ENCODE data around the gene DENND1A. TPM values are rescaled to one million over a fixed set of nuclear protein-coding genes. Genes with fewer than 3 reads are reported as not detected.

DENND1A gene
- total RNA-seq, 2 donors from 2014 or later = 18.9 to 26.8 TPM

DNA sequence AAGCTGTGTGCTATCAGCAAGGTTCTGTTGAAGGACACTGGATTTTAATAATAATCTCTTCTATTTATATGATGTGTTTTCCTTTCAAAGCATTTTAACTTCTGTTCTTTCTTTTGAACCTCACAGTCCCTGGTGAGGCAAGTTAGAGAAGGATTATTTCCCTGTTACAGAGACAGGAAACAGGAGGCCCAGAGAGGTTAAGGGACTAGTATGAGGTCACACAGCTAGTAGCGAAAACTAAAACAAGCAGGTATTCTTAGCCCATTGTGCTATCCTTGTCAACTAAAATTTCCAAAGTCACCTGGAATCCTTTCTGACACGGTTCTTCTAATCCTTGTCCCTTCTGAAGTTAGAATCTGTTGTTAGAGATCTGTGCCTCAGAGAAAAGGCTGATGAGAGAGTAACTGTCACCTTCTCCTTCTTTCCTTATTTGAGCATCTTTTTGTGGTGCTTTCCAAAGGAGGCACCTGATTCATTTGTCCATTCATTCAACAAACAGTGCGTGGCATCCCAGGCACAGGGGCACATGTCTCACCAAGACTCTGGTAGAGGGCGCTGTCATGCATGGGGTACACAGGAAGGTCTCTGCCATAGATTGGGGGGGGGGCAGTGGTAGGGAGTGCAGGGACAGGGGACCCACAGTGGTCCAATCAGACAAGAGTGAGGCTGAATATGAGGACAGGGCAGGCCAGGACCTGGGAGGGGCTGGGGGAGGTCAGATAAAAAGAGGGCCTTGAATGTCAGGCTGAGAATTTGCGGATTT, 512.5 kb downstream of the DENND1A start:
- no peaks in the 10 kb centered on the region for H3K9me3 ChIP-seq
- TF ChIP-seq POLR2AphosphoS5 (IDR thresholded peaks at IDR 0.05) = no peak
- TF ChIP-seq POLR2A (IDR thresholded peaks at IDR 0.05) = no peak
- TF ChIP-seq, protein P1, sequence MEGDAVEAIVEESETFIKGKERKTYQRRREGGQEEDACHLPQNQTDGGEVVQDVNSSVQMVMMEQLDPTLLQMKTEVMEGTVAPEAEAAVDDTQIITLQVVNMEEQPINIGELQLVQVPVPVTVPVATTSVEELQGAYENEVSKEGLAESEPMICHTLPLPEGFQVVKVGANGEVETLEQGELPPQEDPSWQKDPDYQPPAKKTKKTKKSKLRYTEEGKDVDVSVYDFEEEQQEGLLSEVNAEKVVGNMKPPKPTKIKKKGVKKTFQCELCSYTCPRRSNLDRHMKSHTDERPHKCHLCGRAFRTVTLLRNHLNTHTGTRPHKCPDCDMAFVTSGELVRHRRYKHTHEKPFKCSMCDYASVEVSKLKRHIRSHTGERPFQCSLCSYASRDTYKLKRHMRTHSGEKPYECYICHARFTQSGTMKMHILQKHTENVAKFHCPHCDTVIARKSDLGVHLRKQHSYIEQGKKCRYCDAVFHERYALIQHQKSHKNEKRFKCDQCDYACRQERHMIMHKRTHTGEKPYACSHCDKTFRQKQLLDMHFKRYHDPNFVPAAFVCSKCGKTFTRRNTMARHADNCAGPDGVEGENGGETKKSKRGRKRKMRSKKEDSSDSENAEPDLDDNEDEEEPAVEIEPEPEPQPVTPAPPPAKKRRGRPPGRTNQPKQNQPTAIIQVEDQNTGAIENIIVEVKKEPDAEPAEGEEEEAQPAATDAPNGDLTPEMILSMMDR (IDR thresholded peaks at IDR 0.05) = no peak
- intact Hi-C loops (cut with DNase I) = no loop called here
- H3K27ac ChIP-seq = no peak overlapping the region
- H3K36me3 ChIP-seq = no peaks in the 10 kb centered on the region
- no peak for DNase-seq (ENCODE audit: low spot score)
- H3K4me3 ChIP-seq = no peak overlapping the region
- WGBS = 96% methylated on average over 5 of the region's 5 CpGs
- no peaks in the 10 kb centered on the region for H3K4me1 ChIP-seq (replicated peaks)
- H3K27me3 ChIP-seq (replicated peaks; ENCODE audit: insufficient read depth) = no peaks in the 10 kb centered on the region

DNA sequence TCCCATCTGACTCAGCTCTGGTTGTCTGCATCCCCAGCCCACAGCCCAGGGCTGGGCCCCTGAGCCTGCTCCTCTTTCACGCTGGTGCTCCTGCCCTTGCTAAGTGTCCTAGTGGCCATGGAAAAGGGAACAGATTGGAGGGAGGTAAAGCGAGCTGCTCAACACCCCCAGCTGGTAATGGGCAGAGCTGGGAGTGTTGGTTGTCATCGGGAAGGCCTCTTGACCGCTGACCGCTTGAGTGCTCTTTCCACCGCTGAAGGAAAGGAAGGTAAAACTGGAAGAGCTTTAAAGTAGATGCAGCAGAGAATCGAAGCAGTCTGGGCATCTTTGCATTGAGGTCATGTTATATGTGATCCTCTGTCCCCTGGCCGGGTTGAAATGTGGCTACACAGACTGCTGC, 513.8 kb downstream of the DENND1A start:
- WGBS = 84% methylated on average over 8 of the region's 8 CpGs
- Histone ChIP-seq H3K9me3 (no peaks in the 10 kb centered on the region), H3K27me3 (replicated peaks; ENCODE audit: insufficient read depth) (no peaks in the 10 kb centered on the region)

DNA sequence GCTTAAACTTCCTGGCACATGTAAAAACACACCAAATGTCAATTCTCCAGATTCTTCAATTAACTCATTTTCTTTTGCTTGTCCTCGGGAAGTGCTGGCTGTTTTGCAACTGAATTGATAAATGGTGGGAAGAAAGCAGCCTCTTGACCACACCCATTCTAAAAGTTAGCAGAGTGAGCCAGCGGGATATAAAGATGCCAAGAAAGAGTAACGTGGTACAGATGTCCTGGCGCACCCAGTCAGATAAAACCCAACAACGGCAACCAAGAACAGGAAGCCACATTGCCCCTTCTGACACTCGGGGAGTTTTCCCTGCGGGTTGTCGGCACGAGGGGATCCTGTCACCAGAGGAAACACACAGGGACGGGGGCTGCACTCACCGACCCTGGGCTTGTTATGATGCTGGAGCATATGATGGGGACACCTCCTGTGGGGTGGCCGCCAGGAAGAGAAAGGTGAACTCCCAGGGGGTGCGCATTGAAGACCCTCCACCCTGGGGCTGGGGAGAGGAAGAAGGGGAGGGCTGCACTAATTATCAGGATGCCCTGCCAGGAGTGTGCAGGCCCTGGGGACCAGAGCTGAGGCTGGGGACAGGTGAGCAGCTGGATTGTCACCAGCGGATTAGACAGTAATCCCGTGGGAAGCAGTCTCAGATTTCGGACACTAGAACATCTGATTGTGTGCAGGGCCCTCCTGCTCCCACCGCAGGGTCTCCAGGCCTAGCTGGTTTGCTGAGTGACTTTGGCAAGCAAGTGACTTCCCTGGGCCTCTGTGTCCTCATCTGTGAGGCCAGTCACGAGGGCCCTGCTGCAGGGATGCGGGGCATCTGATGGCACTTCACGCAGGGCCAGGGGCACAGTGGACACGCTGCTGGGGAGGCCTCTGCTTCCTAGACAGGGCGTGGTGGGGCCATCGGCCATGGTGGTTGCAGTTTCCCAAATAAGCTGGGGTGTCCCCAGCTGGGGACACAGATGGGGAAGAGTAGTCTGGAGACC, 514.7 kb downstream of the DENND1A start:
- DNase-seq (ENCODE audit: low spot score) = no peak
- no peaks in the 10 kb centered on the region for H3K36me3 ChIP-seq
- no peaks in the 10 kb centered on the region for H3K27me3 ChIP-seq (replicated peaks; ENCODE audit: insufficient read depth)
- H3K4me3 ChIP-seq = no peak overlapping the region
- H3K27ac ChIP-seq = no peak overlapping the region
- no peak for TF ChIP-seq POLR2A (IDR thresholded peaks at IDR 0.05)
- TF ChIP-seq POLR2AphosphoS5 (IDR thresholded peaks at IDR 0.05) = no peak
- TF ChIP-seq, protein P1 (IDR thresholded peaks at IDR 0.05) = no peak
- H3K9me3 ChIP-seq = no peaks in the 10 kb centered on the region
- 81% methylated on average over 22 of the region's 23 CpGs for WGBS
- intact Hi-C loops (cut with DNase I) = no loop called here
- H3K4me1 ChIP-seq (replicated peaks) = no peaks in the 10 kb centered on the region

More for the DNA sequence above, 513.8 kb downstream of the DENND1A start:
- intact Hi-C loops (cut with DNase I) = no loop called here
- TF ChIP-seq POLR2A (IDR thresholded peaks at IDR 0.05) = no peak
- TF ChIP-seq, protein P1 (IDR thresholded peaks at IDR 0.05) = no peak
- no peak for TF ChIP-seq POLR2AphosphoS5 (IDR thresholded peaks at IDR 0.05)
- no peak overlapping the region for H3K4me3 ChIP-seq
- no peak for DNase-seq (ENCODE audit: low spot score)
- H3K36me3 ChIP-seq = no peaks in the 10 kb centered on the region
- H3K4me1 ChIP-seq (replicated peaks) = no peaks in the 10 kb centered on the region
- no peak overlapping the region for H3K27ac ChIP-seq

DNA sequence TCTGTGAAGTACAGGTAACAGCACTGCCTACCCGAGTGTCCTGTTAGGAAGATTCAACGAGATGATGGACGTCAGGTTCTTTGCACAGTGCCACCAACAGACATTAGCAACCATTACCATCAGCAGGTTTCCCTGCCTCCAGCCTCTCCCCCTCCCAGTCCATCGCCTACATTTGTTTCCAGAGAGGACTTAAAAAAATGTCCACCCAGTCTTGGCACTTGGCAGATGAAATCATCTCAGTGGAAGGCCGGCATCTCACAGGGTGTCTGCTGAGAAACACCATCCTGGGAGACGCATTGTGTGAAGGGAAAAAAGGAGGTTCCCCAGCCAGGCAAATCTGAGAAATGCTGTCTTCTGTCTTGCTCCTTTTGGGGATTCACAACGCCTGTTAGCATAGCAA, 515.7 kb downstream of the DENND1A start:
- TF ChIP-seq, protein P1 (IDR thresholded peaks at IDR 0.05) = no peak
- TF ChIP-seq POLR2AphosphoS5 (IDR thresholded peaks at IDR 0.05) (no peak), POLR2A (IDR thresholded peaks at IDR 0.05) (no peak)
- no peak for DNase-seq (ENCODE audit: low spot score)
- H3K27ac ChIP-seq = no peak overlapping the region
- H3K36me3 ChIP-seq = no peaks in the 10 kb centered on the region
- H3K4me3 ChIP-seq = no peak overlapping the region
- intact Hi-C loops (cut with DNase I) = no loop called here
- H3K9me3 ChIP-seq = no peaks in the 10 kb centered on the region
- no peaks in the 10 kb centered on the region for H3K4me1 ChIP-seq (replicated peaks)
- H3K27me3 ChIP-seq (replicated peaks; ENCODE audit: insufficient read depth) = no peaks in the 10 kb centered on the region
- WGBS = 91% methylated on average over 7 of the region's 7 CpGs
